OCI-LY7 (cell line): Measurements from ENCODE around the gene EFCAB7. TPM values are rescaled to one million over a fixed set of nuclear protein-coding genes. Genes with fewer than 3 reads are reported as not detected.

Experiments used
- BruUV-seq: library from RNA; stranded (reverse); fragments of 400-500 nt; replicated peaks from 2 replicates; lab custom pipeline; 2021; lab: Mats Ljungman, UMichigan
- CTCF ChIA-PET: fragments of 300-600 bp; sonication (Branson Sonifier 250); formaldehyde crosslinking; loops from one replicate; lab custom pipeline; 2022; ENCODE audit warnings: antibody characterized with exemption; ENCODE audit not compliant: unreplicated experiment; lab: Charles Lee
- POLR2A ChIA-PET: fragments of 300-600 bp; sonication (Branson Sonifier 250); formaldehyde crosslinking; loops from one replicate; lab custom pipeline; 2022; ENCODE audit warnings: antibody characterized with exemption; lab: Charles Lee
- DNase-seq: peaks from one replicate; pipeline ENCODE4 v3.0.0-alpha.2; 2015; ENCODE audit warnings: low spot score
- H2AFZ ChIP-seq: fragments of 200-600 bp; sonication (generic), shearing (Covaris generic); 2 replicates; pipeline ENCODE4 v1.6.1; 2014; ENCODE audit warnings: mild to moderate bottlenecking, antibody characterized with exemption, low read length, moderate library complexity
- H3K27ac ChIP-seq: fragments of 200-600 bp; sonication (generic); 2 replicates; pipeline ENCODE4 v1.5.1; 2014; ENCODE audit warnings: mixed run types, low read depth, mild to moderate bottlenecking, moderate library complexity, low read length, inconsistent platforms; ENCODE audit not compliant: poor library complexity, severe bottlenecking
- H3K36me3 ChIP-seq: fragments of 200-600 bp; sonication (generic); 2 replicates; pipeline ENCODE4 v1.6.1; 2014; ENCODE audit warnings: mild to moderate bottlenecking, antibody characterized with exemption, low read length, moderate library complexity, mixed read lengths; ENCODE audit not compliant: insufficient read depth
- H3K4me1 ChIP-seq: fragments of 200-600 bp; sonication (generic); 2 replicates; pipeline ENCODE4 v1.5.1; 2014; ENCODE audit warnings: mild to moderate bottlenecking, low read length; ENCODE audit not compliant: insufficient read depth, poor library complexity, severe bottlenecking
- H3K4me2 ChIP-seq: fragments of 200-600 bp; sonication (generic); 2 replicates; pipeline ENCODE4 v1.6.1; 2014; ENCODE audit warnings: mild to moderate bottlenecking, low read length
- H3K4me3 ChIP-seq: fragments of 200-600 bp; sonication (generic); 2 replicates; pipeline ENCODE4 v1.5.1; 2014; ENCODE audit warnings: mild to moderate bottlenecking, low read depth, low read length; ENCODE audit not compliant: poor library complexity, severe bottlenecking
- H3K79me2 ChIP-seq: fragments of 200-600 bp; sonication (generic); 2 replicates; pipeline ENCODE4 v1.6.1; 2016; ENCODE audit warnings: low read depth, mild to moderate bottlenecking, low read length, moderate library complexity, mixed read lengths; ENCODE audit not compliant: insufficient read depth
- H3K9me2 ChIP-seq: fragments of 200-600 bp; sonication (generic); 2 replicates; pipeline ENCODE4 v1.6.1; 2016; ENCODE audit warnings: mild to moderate bottlenecking, low read length, mixed read lengths; ENCODE audit not compliant: insufficient read depth
- H3K9me3 ChIP-seq: fragments of 200-600 bp; sonication (generic); 2 replicates; pipeline ENCODE4 v1.6.1; 2014; ENCODE audit warnings: mild to moderate bottlenecking, mixed run types, low read length, mixed read lengths
- H4K20me1 ChIP-seq: fragments of 200-600 bp; sonication (generic); 2 replicates; pipeline ENCODE4 v1.6.1; 2014; ENCODE audit warnings: mild to moderate bottlenecking, antibody characterized with exemption, low read length, moderate library complexity, mixed read lengths; ENCODE audit not compliant: insufficient read depth
- CTCF ChIP-seq: fragments of 200-600 bp; sonication (generic); conservative IDR thresholded peaks from 2 replicates; pipeline ENCODE4 v1.5.1; 2014; ENCODE audit warnings: mild to moderate bottlenecking, antibody characterized with exemption, low read length, moderate library complexity, mixed read lengths
- EZH2phosphoT487 ChIP-seq: fragments of 200-600 bp; sonication (generic); IDR thresholded peaks from 2 replicates; pipeline ENCODE4 v1.6.1; 2018; ENCODE audit warnings: low read depth, borderline replicate concordance, mild to moderate bottlenecking, mixed run types, antibody characterized with exemption, low read length, moderate library complexity, mixed read lengths
- intact Hi-C: fragments of 100-400 bp; cut with micrococcal nuclease; formaldehyde crosslinking; loops from one replicate; pipeline ENCODE4 v1.10.0; 2022; ENCODE audit not compliant: unreplicated experiment
- total RNA-seq, 2 experiments: library from RNA; depleted of rRNA in 1 of 2; stranded (reverse); fragments of >200 nt in 1 of 2; shearing (Covaris generic) in 1 of 2; gene quantifications; 2 replicates each; pipeline ENCODE4 v1.2.3, GENCODE V29; 2014 to 2022

EFCAB7 gene
- total RNA-seq, 2 experiments from 2014 or later = 10.5 to 11.8 TPM

DNA sequence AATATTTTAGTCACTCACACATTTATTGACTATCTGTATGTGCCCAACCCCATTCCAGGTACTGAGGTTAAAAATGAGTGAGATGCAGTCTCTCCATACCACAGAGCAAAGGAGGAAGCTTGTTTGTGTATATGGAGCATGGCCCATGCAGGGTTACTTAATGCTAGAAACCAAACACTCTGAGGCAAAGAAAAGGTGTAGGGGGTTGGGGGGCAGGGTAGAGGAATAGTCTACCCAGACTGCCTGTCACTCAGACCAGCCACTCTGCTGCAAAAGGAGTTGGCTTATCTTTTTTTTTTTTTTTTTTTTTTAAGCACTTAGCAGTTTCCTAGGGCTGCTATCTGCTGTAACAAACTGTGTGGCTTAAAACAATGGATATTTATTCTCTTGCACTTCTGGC is 89.6 kb downstream of the EFCAB7 start:
- Histone ChIP-seq H3K27ac (no peak overlapping the region), H3K9me3 (no peaks in the 10 kb centered on the region), H3K4me3 (no peak overlapping the region), H3K4me1 (peaks cover 4% of the 10 kb centered on the region), H3K79me2 (no peaks in the 10 kb centered on the region), H2AFZ (no peak overlapping the region), H3K4me2 (no peak overlapping the region), H3K36me3 (no peaks in the 10 kb centered on the region), H4K20me1 (peaks cover 3% of the 10 kb centered on the region; the same call in 1 of the 2 replicates), H3K9me2 (no peaks in the 10 kb centered on the region)
- POLR2A ChIA-PET = interaction anchor here (0.6 to 0.7 kb wide), 2 partner anchors 24 to 973 kb away, joined by 4 read pairs; no protein-coding TSS in a partner anchor
- no peak for DNase-seq
- BruUV-seq = no TSS peak
- TF ChIP-seq EZH2phosphoT487 (no peak), CTCF (no peak)
- CTCF ChIA-PET = no interaction called here
- intact Hi-C loops = no loop called here

DNA sequence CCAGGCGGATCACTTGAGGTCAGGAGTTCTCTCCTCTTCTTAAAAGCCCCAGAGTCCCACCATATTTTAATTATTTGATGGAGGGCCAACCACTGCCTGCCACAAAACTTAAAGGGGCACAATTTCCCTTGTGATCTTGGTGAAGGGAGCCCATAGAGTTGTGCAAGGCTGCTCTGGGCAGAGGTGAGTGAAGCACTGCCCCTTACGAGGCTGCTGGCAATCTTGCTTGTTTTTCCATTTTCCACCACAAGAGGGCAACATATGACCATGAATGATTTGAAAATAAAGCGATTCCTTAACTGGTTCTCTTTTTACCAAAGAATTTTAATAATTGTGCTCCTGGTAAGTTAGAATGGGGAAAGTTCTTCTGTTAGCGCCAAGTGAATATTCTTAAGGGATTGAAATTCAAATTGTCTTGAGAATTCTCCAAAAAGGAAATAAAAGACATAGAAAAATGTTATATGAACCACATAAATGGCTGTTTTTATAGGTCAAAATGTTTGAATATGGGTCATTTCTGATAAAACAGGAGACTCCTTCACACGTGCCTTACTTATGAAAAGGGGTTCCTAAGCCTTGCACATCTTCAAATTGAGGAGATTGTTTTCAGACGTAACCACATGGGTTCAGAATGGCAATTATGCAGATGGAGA is 92.6 kb downstream of the EFCAB7 start:
- peaks cover 4% of the 10 kb centered on the region for H3K4me1 ChIP-seq
- H3K4me3 ChIP-seq = no peak overlapping the region
- H2AFZ ChIP-seq = no peak overlapping the region
- POLR2A ChIA-PET = no interaction called here
- intact Hi-C loops = loop anchor here (1.0 to 5.0 kb wide), 3 partner anchors 301 to 630 kb away; no protein-coding TSS in a partner anchor
- no peak overlapping the region for H3K27ac ChIP-seq
- no TSS peak for BruUV-seq
- H3K9me2 ChIP-seq = no peaks in the 10 kb centered on the region
- H3K79me2 ChIP-seq = no peaks in the 10 kb centered on the region
- DNase-seq = peak; percentile 68
- no peaks in the 10 kb centered on the region for H3K9me3 ChIP-seq
- CTCF ChIA-PET = no interaction called here
- H4K20me1 ChIP-seq = peaks cover 3% of the 10 kb centered on the region
- TF ChIP-seq EZH2phosphoT487 = no peak
- TF ChIP-seq CTCF = peak; percentile 88
- no peak overlapping the region for H3K4me2 ChIP-seq
- no peaks in the 10 kb centered on the region for H3K36me3 ChIP-seq

DNA sequence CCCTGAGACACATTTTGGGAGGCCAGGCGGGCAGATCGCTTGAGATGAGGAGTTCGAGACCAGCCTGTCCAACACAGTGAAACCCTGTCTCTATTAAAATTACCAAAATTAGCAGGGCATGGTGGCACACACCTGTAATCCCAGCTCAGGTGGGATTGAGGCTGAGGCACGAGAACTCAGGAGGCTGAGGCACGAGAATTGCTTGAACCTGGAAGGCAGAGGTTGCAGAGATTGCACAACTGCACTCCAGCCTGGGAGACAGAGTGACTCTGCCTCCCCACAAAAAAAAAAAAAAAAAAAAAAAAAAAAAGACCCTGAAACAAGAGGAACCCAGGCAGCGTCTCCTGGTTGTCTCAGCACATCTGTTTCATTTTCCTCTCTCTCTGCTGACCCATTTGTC is 94.1 kb downstream of the EFCAB7 start:
- Histone ChIP-seq H3K4me2 (no peak overlapping the region), H2AFZ (no peak overlapping the region), H3K27ac (no peak overlapping the region), H3K79me2 (no peaks in the 10 kb centered on the region), H3K36me3 (no peaks in the 10 kb centered on the region), H3K9me2 (no peaks in the 10 kb centered on the region), H3K4me3 (no peak overlapping the region), H3K4me1 (peaks cover 4% of the 10 kb centered on the region), H3K9me3 (no peaks in the 10 kb centered on the region), H4K20me1 (peaks cover 3% of the 10 kb centered on the region)
- CTCF ChIA-PET = no interaction called here
- intact Hi-C loops = loop anchor here (2.0 to 5.0 kb wide), 2 partner anchors 300 to 519 kb away; no protein-coding TSS in a partner anchor
- no TSS peak for BruUV-seq
- TF ChIP-seq EZH2phosphoT487 = no peak
- no peak for TF ChIP-seq CTCF
- POLR2A ChIA-PET = no interaction called here
- DNase-seq = no peak
